HG03558 (cell line): ENCODE results near the gene TICAM2.
A peak's percentile ranks its signal among the peaks of the same experiment; 100 is the strongest.
"Not testable (repeated sequence)": the region's sequence is repeated elsewhere in the genome, so short reads cannot be mapped to it uniquely, and the experiment has no call there.

Experiments used
- ATAC-seq: cut with Tn5 transposase; IDR thresholded peaks from one replicate; pipeline ENCODE4 v1.9.1; 2021; ENCODE audit warnings: moderate number of reproducible peaks; ENCODE audit not compliant: unreplicated experiment; ENCODE audit errors: extremely low read depth

The TICAM2 gene, protein sequence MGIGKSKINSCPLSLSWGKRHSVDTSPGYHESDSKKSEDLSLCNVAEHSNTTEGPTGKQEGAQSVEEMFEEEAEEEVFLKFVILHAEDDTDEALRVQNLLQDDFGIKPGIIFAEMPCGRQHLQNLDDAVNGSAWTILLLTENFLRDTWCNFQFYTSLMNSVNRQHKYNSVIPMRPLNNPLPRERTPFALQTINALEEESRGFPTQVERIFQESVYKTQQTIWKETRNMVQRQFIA

DNA sequence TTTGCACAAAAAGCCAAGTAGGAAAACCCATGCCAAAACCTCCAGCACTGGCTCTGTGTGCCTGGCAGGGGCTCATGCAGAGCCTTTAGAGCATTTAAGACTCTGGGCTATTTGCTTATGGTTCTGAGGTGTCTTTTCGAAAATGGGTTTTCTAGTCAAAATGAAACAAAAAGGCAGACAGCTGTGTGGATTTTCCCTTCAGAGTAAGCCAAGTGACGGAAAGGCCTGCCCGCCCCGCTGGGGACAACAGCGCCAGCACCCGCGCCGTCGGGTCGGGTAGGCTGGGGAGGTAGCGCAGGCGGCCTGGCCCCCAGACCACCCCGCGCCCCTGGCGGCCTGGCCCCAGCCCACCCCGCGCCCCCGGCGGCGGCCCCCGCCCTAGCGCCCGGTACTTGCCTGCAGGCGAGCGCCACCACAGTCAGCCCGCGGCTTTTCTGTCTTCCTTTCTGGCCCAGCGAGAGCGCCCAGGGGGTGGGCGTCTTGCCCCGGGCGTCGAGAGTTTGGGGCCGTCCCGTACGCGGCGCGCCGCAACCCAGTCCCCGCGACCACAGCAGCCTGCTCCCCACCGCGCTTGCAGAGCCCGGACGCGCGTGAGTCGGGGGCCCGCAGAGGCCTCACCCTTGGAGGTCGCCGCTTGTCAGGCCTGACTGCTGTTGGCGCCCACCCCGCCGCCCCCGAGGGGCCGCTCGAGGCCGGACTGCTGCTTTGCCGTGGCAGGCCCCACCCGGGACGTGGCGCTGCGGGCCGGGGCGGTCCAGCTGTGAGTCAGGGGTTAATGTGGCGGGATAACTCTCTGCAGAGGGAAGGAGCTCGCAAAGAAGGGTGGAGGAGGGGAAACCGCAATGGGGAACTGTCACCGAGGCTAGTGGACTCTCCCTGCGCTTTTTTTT is at the start of gene TICAM2:
Gene TICAM2, minus strand, starts transcription at position 779 of the 890 bp plus-strand sequence. CDS start 21,223 bp downstream, outside the sequence.
- peak; percentile 76 for ATAC-seq

DNA sequence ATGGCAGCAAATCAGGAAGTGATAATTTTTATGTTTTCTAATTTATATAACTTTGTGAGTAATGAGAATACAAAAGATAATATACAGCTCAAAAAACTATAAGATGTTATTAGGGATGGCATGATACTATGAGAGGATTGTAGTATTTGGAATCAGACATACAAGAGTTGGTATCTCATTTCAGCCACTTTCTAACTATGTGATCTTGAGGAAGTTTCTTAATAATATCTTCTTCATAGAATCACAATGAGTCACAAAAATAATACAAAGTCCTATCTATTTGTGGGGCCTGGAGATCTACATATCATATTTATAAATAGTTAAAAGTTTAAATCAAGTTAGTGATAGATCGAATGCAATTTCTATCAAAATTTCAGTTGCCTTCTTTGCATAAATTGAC is 47.3 kb upstream of the TICAM2 start:
- no peak for ATAC-seq

- ATAC-seq = no peak
Observed at GRCh38 chr5:115648056-115648455, 45.8 kb upstream of the TICAM2 start.

DNA sequence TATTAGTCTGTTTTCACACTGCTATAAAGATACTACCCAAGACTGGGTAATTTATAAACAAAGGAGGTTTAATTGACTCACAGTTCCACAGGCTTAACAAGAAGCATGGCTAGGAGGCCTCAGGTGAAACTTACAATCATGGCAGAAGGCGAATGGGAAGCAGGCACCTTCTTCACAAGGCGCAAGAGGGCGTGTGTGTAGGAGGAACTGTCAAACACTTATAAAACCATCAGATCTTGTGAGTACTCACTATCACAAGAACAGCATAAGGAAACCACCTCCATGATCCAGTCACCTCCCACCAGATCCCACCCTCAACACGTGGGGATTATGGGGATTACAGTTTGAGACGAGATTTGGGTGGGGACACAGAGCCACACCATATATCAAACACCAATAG is 43.1 kb upstream of the TICAM2 start:
- not testable (repeated sequence) for ATAC-seq

DNA sequence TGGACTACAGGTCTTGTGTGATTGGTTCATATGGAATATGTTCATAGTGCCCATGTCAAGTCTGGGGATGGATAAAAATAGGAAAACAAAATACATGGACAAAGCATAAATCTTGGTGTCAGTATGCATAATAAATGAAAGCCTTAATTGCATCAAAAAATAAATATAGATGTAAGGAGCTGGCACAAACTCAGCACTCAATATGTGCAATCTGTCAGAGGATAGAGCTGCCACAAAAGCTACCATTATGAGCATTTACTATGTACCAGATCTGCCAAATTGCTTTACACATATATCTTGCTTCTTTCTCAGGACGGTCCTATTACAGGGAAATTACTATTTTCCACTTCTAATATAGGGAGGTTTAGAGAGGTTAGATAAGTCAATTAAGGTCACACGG is 41.8 kb upstream of the TICAM2 start:
- no peak for ATAC-seq

DNA sequence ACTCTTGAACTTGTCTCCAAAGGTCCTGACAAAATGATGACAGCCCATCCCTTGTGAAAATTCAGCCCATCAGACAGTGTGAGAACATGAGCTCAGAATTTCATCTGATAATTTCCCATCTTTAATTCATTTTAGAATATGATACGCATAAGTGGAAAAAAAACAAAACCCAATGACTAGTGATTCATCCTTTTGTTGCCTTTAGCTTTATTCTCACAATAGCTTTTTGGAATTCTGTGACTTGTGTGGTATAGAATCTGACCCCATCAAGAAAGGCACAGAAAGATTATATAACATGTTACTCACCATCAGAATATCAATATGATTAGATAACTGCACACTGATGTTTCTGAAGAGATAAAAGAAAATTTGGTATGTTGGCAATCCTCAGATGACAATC is 39.7 kb upstream of the TICAM2 start:
- ATAC-seq = no peak

- ATAC-seq = no peak
Observed at GRCh38 chr5:115640274-115640673, 38.0 kb upstream of the TICAM2 start.

DNA sequence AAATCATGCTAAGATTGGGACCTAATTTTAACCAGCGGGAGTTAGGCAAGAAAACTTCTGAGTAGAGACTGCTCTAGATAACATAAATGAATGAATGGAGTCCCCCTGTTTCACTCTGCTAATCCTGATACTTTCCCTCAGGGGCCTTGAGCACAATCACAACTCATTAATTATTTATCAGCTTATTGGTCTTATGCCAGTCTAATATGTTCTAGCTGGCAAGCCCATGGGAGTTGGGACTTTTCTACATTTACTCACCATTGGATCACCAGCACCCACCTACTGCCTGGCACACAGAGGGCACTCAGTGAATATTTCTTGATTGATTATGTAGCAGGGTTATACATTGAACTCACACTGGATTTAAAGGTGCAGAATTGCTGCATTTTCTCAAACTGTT is 37.1 kb upstream of the TICAM2 start:
- no peak for ATAC-seq

GRCh38 chr5:115637507-115637906 is 35.2 kb upstream of the TICAM2 start:
- ATAC-seq = no peak

DNA sequence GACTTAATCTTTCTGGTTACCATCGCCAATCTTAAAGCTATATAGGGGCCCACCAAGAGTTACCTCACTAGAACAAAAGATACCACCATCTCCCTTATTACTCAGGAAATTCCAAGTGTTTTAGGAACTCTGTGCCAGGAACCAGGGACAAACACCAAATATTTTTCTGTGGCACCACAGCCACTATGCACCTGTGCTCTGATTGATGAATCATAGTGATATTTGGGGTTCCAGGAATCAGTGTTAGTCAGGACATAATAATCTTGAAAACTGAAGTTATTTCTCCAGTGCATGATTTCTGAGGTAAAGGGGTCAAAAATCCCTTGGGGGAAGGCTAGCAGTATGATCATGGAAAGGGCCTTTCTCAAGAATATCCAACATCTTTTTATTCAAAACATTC is 33.7 kb upstream of the TICAM2 start:
- ATAC-seq = no peak

DNA sequence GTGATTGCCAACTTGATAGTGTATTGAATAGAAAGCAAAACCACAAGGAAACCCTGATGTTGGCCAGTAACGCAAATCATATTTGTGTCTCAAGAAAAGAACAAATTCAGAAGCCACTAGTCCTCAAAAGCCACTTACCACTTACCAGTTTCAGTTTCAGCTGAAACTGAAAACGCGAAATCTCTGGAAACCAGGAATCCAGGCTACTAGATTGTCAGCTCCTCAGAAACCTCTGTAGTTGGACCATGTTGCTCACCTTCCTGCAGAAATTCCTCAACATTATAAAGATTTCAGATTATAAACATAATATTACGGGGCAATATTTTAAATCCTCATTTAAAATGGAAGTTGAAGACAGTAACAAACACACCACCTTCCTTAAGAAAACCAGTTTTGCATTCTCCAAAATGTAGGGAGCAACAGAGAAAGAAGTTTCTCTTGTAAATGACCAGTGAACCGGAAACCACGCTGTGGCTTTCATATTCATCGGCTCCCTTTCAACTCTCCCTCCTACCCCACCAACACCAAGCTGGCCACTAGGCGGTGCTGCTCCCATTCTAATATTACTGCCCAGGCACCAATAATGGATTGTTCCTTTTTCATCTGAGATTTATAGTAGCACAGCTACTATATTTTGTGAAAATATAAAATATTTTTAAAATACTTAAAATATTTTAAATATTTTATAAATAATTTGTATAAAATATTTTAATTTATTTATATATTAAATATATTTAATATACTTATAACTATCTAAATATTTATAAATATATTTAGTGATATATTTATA is 32.3 kb upstream of the TICAM2 start:
- ATAC-seq = peak; percentile 30

- ATAC-seq = no peak
Observed at GRCh38 chr5:115629903-115630302, 27.6 kb upstream of the TICAM2 start.

DNA sequence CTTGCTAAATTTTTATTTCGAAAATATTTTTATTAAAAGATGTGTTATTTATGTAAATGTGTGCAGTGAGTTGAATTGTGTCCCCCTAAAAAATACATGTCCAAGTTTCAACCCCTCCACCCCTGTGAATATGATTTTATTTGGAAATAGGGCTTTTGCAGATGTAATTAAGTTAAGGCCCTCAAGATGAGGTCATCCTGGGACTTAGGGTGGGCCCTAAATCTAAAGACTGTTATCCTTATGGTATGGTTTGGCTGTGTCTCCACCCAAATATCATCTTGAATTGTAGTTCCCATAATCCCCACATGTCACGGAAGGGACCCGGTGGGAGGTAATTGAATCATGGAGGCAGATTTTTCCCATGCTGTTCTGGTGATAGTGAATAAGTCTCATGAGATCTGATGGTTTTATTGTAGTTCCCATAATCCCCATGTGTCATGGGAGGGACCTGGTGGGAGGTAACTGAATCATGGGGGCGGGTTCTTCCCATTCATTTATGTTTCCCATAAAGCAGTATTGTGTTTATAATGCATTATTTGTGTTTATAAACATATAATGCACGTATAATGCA is 25.1 kb upstream of the TICAM2 start:
- ATAC-seq = no peak

GRCh38 chr5:115626445-115626823 is 24.2 kb upstream of the TICAM2 start:
- peak; percentile 14 for ATAC-seq

DNA sequence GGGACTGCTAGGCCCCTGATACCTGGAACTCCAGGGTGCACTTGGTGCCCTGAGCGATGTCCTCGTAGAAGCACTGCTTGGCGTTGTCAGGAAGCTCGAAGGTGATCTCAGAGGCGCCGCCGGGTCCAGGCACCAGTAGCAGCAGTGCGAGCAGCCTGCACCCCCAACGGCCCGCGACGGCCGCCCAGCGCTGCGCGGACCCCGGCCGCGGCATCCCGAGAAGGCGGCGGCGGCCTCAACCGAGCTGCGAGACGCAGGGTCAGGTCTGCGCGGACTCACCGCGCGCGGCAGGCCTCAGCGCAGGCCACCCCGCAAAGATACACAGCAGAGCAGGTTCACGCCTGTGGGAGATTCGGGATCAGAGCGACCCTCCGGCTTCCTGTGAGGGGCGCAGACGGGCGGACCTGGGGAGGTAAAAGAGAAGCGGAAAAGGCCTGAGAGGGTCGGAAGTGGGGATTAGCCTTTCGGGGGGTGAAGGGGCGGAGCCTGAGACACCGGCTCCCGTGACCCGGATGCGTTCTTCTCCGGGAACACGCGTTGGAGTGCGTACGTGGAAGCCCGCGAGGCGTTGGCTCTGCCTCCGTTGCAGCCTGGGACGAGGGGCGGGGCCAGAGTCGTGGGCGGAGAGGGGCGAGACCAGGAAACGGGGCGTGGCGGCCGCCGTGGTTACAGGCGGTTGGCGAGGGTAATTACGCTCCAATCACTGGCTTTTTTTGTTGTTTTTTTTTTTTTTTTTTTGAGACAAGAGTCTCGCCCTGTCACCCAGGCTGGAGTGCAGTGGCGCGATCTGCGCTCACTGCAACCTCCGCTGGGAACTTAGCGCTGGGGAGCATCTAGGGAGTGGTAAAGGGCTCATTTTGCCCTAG is 23.5 kb upstream of the TICAM2 start, which contains the start of gene TMED7:
Gene TMED7, minus strand, starts transcription at position 458 of the 866 bp plus-strand sequence. Its CDS starts 244 bp downstream, at position 214.
- ATAC-seq = peak; percentile 78

DNA sequence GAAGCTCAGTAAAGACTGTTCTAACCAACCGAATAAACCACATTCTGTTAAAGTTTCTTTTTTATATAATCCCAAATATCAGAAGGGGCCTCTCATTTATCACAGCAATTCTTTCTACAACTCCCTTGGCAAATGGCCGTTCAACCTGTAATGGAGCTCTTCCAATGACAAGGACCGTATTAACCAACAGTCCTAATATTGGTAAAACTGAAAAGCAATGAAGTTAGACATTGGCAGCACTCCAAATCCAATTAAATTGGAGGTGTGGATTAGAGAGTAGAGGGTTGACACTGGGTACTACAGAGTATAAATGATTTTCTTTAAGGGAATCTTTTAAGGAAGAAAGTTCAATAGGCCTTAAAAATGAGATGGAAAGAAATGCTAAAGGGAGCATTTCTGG is 22.7 kb upstream of the TICAM2 start:
- no peak for ATAC-seq

DNA sequence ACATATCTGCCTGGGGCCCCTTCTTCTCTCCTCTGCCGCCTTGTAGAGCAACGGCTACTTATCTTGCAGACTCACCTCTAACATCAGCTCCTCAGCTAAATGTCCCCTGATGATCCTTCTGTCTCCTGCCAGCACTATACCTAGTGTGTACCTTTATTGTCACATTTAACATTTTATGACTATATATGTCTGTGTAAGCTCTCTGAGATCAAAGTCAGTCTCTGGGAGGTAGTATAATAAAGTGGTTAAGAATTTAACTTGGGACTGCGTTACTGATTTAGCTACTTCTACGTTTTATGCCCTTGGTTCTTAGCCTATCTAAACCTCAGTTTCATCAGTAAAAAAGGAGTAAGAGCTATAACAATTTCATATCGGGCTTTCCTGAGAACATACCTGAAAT is 21.4 kb upstream of the TICAM2 start:
- ATAC-seq = no peak

DNA sequence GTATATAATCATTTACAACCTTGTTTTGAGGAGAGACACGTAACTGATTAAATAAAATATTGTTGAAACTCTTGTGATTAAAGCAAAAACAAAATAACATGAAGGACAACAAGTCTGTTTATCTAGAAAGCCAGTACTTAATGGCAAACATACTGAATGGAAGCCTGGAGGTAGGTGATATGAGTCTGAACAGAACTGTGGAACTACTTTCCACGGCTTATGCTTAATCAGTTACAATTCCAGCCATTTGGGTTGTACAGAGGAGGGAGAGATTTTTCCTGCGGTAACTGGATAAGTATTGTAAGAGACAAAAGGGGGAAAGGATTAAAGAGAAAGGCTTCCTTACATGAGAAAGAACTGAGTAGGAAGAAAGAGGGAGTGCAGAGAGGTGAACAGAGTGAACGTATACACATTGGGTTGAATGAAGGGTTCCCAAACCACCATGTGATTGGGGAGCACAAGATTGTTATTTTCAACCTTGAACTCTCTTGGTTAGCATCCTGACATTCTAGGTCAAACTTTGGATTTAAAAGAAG is 19.2 kb upstream of the TICAM2 start:
- no peak for ATAC-seq

DNA sequence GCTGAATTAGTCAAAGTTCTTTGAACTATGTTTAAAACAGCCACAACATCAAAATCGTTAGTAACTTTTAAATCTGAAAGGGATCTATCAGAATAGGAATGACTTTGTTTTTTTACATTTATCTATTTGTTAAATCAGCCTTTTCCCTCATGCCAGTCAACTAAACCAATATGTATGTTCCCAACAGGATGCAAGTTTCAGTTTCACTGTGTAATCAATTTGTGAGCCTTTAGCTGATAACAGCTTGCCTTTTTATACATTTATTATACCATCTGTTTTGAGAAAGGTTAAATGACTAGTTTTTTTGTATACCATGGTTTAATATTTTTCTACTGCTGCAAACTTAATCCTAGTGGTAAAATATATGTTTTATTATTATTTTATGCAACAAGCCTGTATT is 14.6 kb upstream of the TICAM2 start:
- ATAC-seq = no peak
